Loucy (cell line): ENCODE results near the gene TIAM1.

Experiments
- H2AFZ ChIP-seq: fragments of 200-600 bp; sonication (generic); 2 replicates; pipeline ENCODE4 v1.6.0; 2016; ENCODE audit warnings: antibody characterized with exemption, mild to moderate bottlenecking, low read length, moderate library complexity
- H3F3A ChIP-seq: fragments of 200-600 bp; 2 replicates; pipeline ENCODE4 v1.6.0; 2016; ENCODE audit warnings: antibody characterized with exemption, low read depth, mild to moderate bottlenecking
- H3K27me3 ChIP-seq: fragments of 200-600 bp; sonication (generic); 2 replicates; pipeline ENCODE4 v1.6.1; 2014; ENCODE audit warnings: low read length, mild to moderate bottlenecking; ENCODE audit not compliant: insufficient read depth, poor library complexity, severe bottlenecking
- H3K36me3 ChIP-seq: fragments of 200-600 bp; sonication (generic); 2 replicates; pipeline ENCODE4 v1.6.1; 2016; ENCODE audit warnings: low read length; ENCODE audit not compliant: insufficient read depth
- H3K4me1 ChIP-seq: fragments of 200-600 bp; sonication (generic); 2 replicates; pipeline ENCODE4 v1.5.1; 2014; ENCODE audit warnings: low read length, mild to moderate bottlenecking; ENCODE audit not compliant: insufficient read depth, poor library complexity, severe bottlenecking
- H3K4me2 ChIP-seq: fragments of 200-600 bp; sonication (generic); 2 replicates; pipeline ENCODE4 v1.6.0; 2014; ENCODE audit warnings: antibody characterized with exemption, low read length, low read depth, mild to moderate bottlenecking; ENCODE audit not compliant: poor library complexity, severe bottlenecking
- H3K4me3 ChIP-seq: fragments of 200-600 bp; sonication (generic); 2 replicates; pipeline ENCODE4 v1.5.1; 2014; ENCODE audit warnings: low read length, mild to moderate bottlenecking, mixed read lengths; ENCODE audit not compliant: poor library complexity, severe bottlenecking
- H3K79me2 ChIP-seq: fragments of 200-600 bp; sonication (generic); 2 replicates; pipeline ENCODE4 v1.6.1; 2014; ENCODE audit warnings: low read length; ENCODE audit not compliant: insufficient read depth
- H3K9ac ChIP-seq: fragments of 200-600 bp; sonication (generic); 2 replicates; pipeline ENCODE4 v1.6.0; 2014; ENCODE audit warnings: mild to moderate bottlenecking, low read depth, low read length, moderate library complexity; ENCODE audit not compliant: poor library complexity, severe bottlenecking
- H3K9me2 ChIP-seq: fragments of 200-600 bp; sonication (generic); replicated peaks from 2 replicates; pipeline ENCODE4 v1.6.1; 2016; ENCODE audit warnings: low read depth, low read length, mixed read lengths
- H3K9me3 ChIP-seq: fragments of 200-600 bp; sonication (generic); 2 replicates; pipeline ENCODE4 v1.6.1; 2014; ENCODE audit warnings: mild to moderate bottlenecking, antibody characterized with exemption, low read length, low read depth; ENCODE audit not compliant: insufficient read depth
- H4K20me1 ChIP-seq: fragments of 200-600 bp; sonication (generic); 2 replicates; pipeline ENCODE4 v1.6.0; 2014; ENCODE audit warnings: antibody characterized with exemption, low read length, mild to moderate bottlenecking; ENCODE audit not compliant: insufficient read depth, poor library complexity, severe bottlenecking
- EZH2phosphoT487 ChIP-seq: fragments of 200-600 bp; IDR thresholded peaks from 2 replicates; pipeline ENCODE4 v1.6.1; 2018; ENCODE audit warnings: antibody characterized with exemption, mild to moderate bottlenecking, moderate library complexity, borderline replicate concordance
- TF ChIP-seq, protein P1 (sequence below): fragments of 200-600 bp; sonication (generic); conservative IDR thresholded peaks from 2 replicates; pipeline ENCODE4 v1.5.1; 2014; ENCODE audit warnings: mild to moderate bottlenecking, antibody characterized with exemption, low read length

The TIAM1 gene

DNA sequence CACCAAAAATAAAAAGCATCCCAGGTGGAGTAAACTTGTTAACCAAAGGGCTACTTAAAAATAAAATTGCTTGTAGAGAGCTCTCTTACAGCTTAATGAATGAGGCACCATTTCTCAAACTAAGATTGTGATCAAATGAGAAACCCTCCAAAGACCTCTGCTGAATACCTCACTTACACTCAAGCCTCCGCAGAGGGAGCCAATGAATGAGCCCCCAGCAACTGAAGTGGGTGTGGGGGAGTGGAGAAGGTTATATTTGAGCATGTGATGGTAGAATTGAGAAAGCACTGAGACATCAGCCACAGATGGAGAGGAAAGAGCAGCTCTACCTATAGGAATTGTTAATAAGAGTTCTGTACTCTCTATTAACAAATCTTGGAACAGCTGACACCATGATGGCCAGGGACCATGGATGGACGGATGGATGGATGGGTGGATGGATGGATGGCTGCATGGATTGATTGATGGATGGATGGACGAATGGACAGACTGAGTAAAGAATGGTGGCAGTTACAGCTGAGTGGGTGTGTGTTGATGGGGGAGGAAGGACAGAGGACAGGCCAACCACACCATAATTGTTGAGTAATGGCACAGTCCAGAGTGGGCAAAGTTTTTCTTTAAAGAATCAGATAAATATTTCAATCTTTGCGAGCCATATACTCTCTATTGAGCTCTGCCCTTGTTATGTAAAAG is 20.3 kb upstream of the TIAM1 start:
- no peaks in the 10 kb centered on the region for H3K27me3 ChIP-seq
- H3K9ac ChIP-seq: no peak overlapping the region
- H4K20me1 ChIP-seq: peaks cover 9% of the 10 kb centered on the region
- H3K36me3 ChIP-seq: no peaks in the 10 kb centered on the region
- peak overlapping the region; percentile 50 for H3K4me3 ChIP-seq
- H3K4me2 ChIP-seq: peak overlapping the region; percentile 72
- H3K9me2 ChIP-seq: no peaks in the 10 kb centered on the region
- H3K79me2 ChIP-seq: peaks cover 8% of the 10 kb centered on the region; the same call in 1 of the 2 replicates
- H3F3A ChIP-seq: peaks cover 6% of the 10 kb centered on the region; the same call in 1 of the 2 replicates
- TF ChIP-seq, protein P1, sequence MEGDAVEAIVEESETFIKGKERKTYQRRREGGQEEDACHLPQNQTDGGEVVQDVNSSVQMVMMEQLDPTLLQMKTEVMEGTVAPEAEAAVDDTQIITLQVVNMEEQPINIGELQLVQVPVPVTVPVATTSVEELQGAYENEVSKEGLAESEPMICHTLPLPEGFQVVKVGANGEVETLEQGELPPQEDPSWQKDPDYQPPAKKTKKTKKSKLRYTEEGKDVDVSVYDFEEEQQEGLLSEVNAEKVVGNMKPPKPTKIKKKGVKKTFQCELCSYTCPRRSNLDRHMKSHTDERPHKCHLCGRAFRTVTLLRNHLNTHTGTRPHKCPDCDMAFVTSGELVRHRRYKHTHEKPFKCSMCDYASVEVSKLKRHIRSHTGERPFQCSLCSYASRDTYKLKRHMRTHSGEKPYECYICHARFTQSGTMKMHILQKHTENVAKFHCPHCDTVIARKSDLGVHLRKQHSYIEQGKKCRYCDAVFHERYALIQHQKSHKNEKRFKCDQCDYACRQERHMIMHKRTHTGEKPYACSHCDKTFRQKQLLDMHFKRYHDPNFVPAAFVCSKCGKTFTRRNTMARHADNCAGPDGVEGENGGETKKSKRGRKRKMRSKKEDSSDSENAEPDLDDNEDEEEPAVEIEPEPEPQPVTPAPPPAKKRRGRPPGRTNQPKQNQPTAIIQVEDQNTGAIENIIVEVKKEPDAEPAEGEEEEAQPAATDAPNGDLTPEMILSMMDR: no peak
- no peak for TF ChIP-seq EZH2phosphoT487
- H2AFZ ChIP-seq: no peak overlapping the region
- peaks cover 32% of the 10 kb centered on the region for H3K4me1 ChIP-seq
- H3K9me3 ChIP-seq: no peaks in the 10 kb centered on the region

DNA sequence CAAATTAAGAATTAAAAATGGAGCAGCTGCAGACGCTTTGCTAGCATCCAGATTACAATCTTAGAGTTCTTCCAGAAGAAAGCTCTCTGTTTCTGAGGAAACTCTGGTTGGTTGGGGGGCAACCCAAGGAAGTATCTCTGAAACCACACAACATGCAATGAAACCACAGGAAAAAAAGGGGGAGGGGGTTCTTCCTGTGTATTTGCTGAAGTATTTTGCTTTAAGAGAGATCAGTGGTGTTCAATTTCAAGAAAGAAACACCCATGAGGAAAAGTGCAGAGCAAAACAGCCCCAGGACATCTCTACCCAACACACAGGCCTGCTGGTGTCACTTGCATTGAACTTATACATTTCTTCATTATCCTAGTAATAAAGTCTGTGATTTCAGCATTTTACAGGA is 19.7 kb upstream of the TIAM1 start:
- Histone ChIP-seq H3K27me3 (no peaks in the 10 kb centered on the region), H4K20me1 (peaks cover 9% of the 10 kb centered on the region), H3K4me2 (peak overlapping the region; percentile 72), H3K4me3 (peak overlapping the region; percentile 50), H2AFZ (no peak overlapping the region), H3K9me3 (no peaks in the 10 kb centered on the region), H3K9me2 (no peaks in the 10 kb centered on the region), H3K79me2 (peaks cover 8% of the 10 kb centered on the region; the same call in 1 of the 2 replicates), H3K36me3 (no peaks in the 10 kb centered on the region), H3F3A (peaks cover 6% of the 10 kb centered on the region; the same call in 1 of the 2 replicates), H3K4me1 (peaks cover 32% of the 10 kb centered on the region), H3K9ac (no peak overlapping the region)
- TF ChIP-seq EZH2phosphoT487: peak; percentile 35; the same call in 1 of the 2 replicates
- TF ChIP-seq, protein P1: no peak

DNA sequence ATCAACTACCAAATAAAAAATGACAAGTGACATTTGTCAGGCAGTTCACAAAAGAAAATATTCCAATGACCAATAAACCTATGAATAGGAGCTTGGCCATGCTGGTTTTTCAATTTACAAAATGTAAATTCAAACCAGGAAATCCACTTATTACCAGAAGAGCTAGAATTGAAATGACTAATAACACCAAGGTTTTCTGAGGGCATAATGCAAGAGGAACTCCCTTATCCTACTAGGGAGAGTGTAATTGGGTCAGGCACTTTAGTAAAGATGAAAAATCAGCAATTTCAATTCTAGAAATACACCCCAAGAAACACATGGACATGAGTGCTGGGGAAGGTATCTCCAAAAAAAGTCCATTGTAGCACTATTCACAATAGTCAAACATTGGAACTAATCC is 16.7 kb upstream of the TIAM1 start:
- peaks cover 9% of the 10 kb centered on the region for H4K20me1 ChIP-seq
- H3K79me2 ChIP-seq: peaks cover 8% of the 10 kb centered on the region; the same call in 1 of the 2 replicates
- peaks cover 6% of the 10 kb centered on the region; the same call in 1 of the 2 replicates for H3F3A ChIP-seq
- no peaks in the 10 kb centered on the region for H3K9me2 ChIP-seq
- no peak overlapping the region for H3K4me2 ChIP-seq
- H3K9me3 ChIP-seq: no peaks in the 10 kb centered on the region
- no peak overlapping the region for H3K4me3 ChIP-seq
- no peak overlapping the region for H3K9ac ChIP-seq
- no peaks in the 10 kb centered on the region for H3K36me3 ChIP-seq
- TF ChIP-seq, protein P1: no peak
- TF ChIP-seq EZH2phosphoT487: no peak
- H2AFZ ChIP-seq: no peak overlapping the region
- H3K27me3 ChIP-seq: no peaks in the 10 kb centered on the region
- peaks cover 27% of the 10 kb centered on the region for H3K4me1 ChIP-seq
